Ishikawa (cell line): ENCODE results near the gene TMEM221.
A peak's percentile ranks its signal among the peaks of the same experiment; 100 is the strongest.

Source experiments
- CEBPB ChIP-seq: IDR thresholded peaks from 2 replicates; pipeline ENCODE4 v1.6.1; 2012
- CREB1 ChIP-seq: IDR thresholded peaks from 2 replicates; pipeline ENCODE4 v1.6.1; 2012; ENCODE audit warnings: low read depth
- EGR1 ChIP-seq: IDR thresholded peaks from 2 replicates; pipeline ENCODE4 v1.6.1; 2012
- EP300 ChIP-seq: IDR thresholded peaks from 2 replicates; pipeline ENCODE4 v1.6.1; 2012; ENCODE audit warnings: borderline replicate concordance
- FOXM1 ChIP-seq: IDR thresholded peaks from 2 replicates; pipeline ENCODE4 v1.6.1; 2012; ENCODE audit warnings: low read depth, borderline replicate concordance
- MAX ChIP-seq: IDR thresholded peaks from 2 replicates; pipeline ENCODE4 v1.6.1; 2012
- NFIC ChIP-seq: IDR thresholded peaks from 2 replicates; pipeline ENCODE4 v1.6.1; 2012
- RAD21 ChIP-seq: IDR thresholded peaks from 2 replicates; pipeline ENCODE4 v1.6.1; 2012; ENCODE audit warnings: low read depth
- REST ChIP-seq: IDR thresholded peaks from 2 replicates; pipeline ENCODE4 v1.6.1; 2012; ENCODE audit warnings: low read depth, mild to moderate bottlenecking
- TAF1 ChIP-seq: IDR thresholded peaks from 2 replicates; pipeline ENCODE4 v1.6.1; 2012; ENCODE audit warnings: low read depth, mild to moderate bottlenecking
- TCF12 ChIP-seq: IDR thresholded peaks from 2 replicates; pipeline ENCODE4 v1.6.1; 2012; ENCODE audit warnings: low read depth
- TEAD4 ChIP-seq: IDR thresholded peaks from 2 replicates; pipeline ENCODE4 v1.6.1; 2012
- USF1 ChIP-seq: IDR thresholded peaks from 2 replicates; pipeline ENCODE4 v1.6.1; 2012
- YY1 ChIP-seq: IDR thresholded peaks from 2 replicates; pipeline ENCODE4 v1.6.1; 2012; ENCODE audit warnings: low read depth
- ZBTB7A ChIP-seq: IDR thresholded peaks from 2 replicates; pipeline ENCODE4 v1.6.1; 2012; ENCODE audit warnings: low read depth

TMEM221 gene

GRCh38 chr19:17448131-17448967 lies at the start of gene TMEM221:
Gene TMEM221, minus strand, starts transcription at chr19:17448668. Its CDS starts 206 bp downstream, at chr19:17448462.
- TF ChIP-seq USF1: no peak
- no peak for TF ChIP-seq YY1
- no peak for TF ChIP-seq EGR1
- TF ChIP-seq FOXM1: no peak
- TF ChIP-seq CEBPB: no peak
- no peak for TF ChIP-seq CREB1
- no peak for TF ChIP-seq TEAD4
- TF ChIP-seq RAD21: no peak
- TF ChIP-seq NFIC: 0 out of 2 replicates have a peak, but pooled peaks have one; percentile 14
- TF ChIP-seq EP300: no peak
- 0 out of 2 replicates have a peak, but pooled peaks have one; percentile 23 for TF ChIP-seq TCF12
- 0 out of 2 replicates have a peak, but pooled peaks have one; percentile 11 for TF ChIP-seq MAX
- TF ChIP-seq REST: no peak
- TF ChIP-seq ZBTB7A: peak; percentile 84; the same call in 1 of the 2 replicates
- no peak for TF ChIP-seq TAF1

- TF ChIP-seq REST (no peak), MAX (no peak), EP300 (no peak), ZBTB7A (no peak), USF1 (no peak), YY1 (no peak), FOXM1 (no peak), CEBPB (no peak), TCF12 (no peak), TEAD4 (no peak), NFIC (no peak), RAD21 (no peak), CREB1 (no peak), EGR1 (no peak), TAF1 (no peak)
These were observed 48.8 kb upstream of the TMEM221 start for GRCh38 chr19:17497149-17497798.

- TF ChIP-seq YY1 (no peak), RAD21 (peak; percentile 49), ZBTB7A (peak; percentile 32; the same call in 1 of the 2 replicates), TCF12 (no peak), TEAD4 (no peak), EGR1 (no peak), NFIC (no peak)
These were observed 48.0 kb upstream of the TMEM221 start for GRCh38 chr19:17496337-17496997.

GRCh38 chr19:17495639-17496296 lies 47.3 kb upstream of the TMEM221 start:
- TF ChIP-seq TEAD4 (no peak), ZBTB7A (no peak), REST (no peak), EP300 (no peak), RAD21 (no peak), USF1 (no peak), YY1 (no peak), TCF12 (no peak), CEBPB (no peak), MAX (no peak), EGR1 (no peak), CREB1 (no peak), FOXM1 (no peak), TAF1 (no peak)
